ENCODE results near the gene CCDC91. TPM values are rescaled to one million over a fixed set of nuclear protein-coding genes. Genes with fewer than 3 reads are reported as not detected.

CCDC91 gene
- total RNA-seq, 4 donors from 2014 or later: 48.6 to 95.3 (median 52.1) TPM

- TF ChIP-seq, protein P1, sequence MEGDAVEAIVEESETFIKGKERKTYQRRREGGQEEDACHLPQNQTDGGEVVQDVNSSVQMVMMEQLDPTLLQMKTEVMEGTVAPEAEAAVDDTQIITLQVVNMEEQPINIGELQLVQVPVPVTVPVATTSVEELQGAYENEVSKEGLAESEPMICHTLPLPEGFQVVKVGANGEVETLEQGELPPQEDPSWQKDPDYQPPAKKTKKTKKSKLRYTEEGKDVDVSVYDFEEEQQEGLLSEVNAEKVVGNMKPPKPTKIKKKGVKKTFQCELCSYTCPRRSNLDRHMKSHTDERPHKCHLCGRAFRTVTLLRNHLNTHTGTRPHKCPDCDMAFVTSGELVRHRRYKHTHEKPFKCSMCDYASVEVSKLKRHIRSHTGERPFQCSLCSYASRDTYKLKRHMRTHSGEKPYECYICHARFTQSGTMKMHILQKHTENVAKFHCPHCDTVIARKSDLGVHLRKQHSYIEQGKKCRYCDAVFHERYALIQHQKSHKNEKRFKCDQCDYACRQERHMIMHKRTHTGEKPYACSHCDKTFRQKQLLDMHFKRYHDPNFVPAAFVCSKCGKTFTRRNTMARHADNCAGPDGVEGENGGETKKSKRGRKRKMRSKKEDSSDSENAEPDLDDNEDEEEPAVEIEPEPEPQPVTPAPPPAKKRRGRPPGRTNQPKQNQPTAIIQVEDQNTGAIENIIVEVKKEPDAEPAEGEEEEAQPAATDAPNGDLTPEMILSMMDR (IDR thresholded peaks at IDR 0.05; ENCODE audit: low read depth): no peak
Measured at GRCh38 chr12:28552251-28552970, 362.2 kb downstream of the CCDC91 start.

- TF ChIP-seq, protein P1 (IDR thresholded peaks at IDR 0.05; ENCODE audit: low read depth): no peak
Measured at GRCh38 chr12:28555748-28556147, 365.5 kb downstream of the CCDC91 start.

DNA sequence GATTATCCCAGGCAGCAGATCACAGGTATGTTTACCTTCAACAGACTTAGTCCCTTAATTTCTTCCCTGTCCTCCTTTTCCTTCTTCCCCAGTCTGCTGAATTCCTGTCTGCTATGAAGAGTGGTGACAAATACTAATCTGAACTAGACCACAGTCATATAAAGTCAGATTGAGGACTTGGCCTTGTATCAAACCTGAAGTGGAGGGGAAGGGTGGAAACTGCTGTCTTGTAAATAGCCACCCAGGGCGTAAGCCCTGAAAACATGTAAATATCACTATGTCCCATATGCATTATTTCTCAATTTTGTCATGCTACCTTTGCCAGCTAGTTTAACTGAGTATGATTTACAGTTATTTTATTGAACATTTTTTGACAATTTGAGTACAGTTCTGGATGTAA, 368.0 kb downstream of the CCDC91 start:
- TF ChIP-seq, protein P1 (IDR thresholded peaks at IDR 0.05; ENCODE audit: low read depth): no peak

GRCh38 chr12:28563286-28563685, 373.0 kb downstream of the CCDC91 start:
- TF ChIP-seq, protein P1 (IDR thresholded peaks at IDR 0.05; ENCODE audit: low read depth): no peak

DNA sequence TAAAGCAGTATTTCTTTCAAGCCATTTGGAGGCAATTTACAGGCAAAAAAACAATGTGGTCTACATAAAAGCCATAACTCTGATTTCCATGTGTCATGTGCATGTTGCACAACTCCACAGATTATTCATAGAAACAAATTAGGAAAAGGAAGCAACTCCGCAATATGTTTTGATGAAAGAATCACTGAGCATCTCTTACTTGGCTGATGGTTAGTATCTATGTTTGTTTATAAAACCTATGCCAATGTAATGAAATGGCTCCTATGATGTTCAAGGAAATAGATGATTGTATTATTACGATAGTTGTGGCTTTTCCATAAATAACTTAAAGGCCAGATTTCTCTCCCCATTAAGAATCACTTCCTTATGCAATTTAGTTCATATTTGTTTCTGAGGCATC, 373.7 kb downstream of the CCDC91 start:
- TF ChIP-seq, protein P1 (IDR thresholded peaks at IDR 0.05; ENCODE audit: low read depth): no peak

GRCh38 chr12:28568118-28568517, 377.9 kb downstream of the CCDC91 start:
- TF ChIP-seq, protein P1 (IDR thresholded peaks at IDR 0.05; ENCODE audit: low read depth): no peak

DNA sequence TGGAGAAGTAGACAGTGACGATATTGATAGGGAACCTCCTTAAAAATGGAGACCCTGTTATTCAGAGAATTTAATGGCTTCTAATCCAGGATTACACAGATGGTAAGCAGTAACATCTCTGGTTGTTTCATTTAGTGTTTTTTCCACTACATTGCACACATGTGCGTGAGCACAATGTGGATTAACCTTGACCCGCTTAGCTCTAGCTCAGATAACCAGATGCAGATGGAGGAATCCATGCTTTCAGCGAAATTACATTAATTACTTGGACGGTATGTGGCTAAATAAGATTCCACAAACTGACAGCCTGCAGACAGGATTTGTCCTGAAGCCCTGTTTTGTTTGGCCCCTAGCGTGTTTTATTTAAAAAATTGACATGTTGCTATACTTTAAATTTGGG, 378.4 kb downstream of the CCDC91 start:
- TF ChIP-seq, protein P1 (IDR thresholded peaks at IDR 0.05; ENCODE audit: low read depth): no peak

Measured in subcutaneous adipose tissue (tissue), 4 donors.